Liver (tissue), 3 donors: ENCODE results near the gene FAXC.

Experiments used
- ATF3 ChIP-seq: IDR thresholded peaks from 2 replicates; pipeline ENCODE4 v1.6.1; 2016; ENCODE audit warnings: antibody characterized with exemption
- CTCF ChIP-seq: fragments of 150-350 bp; IDR thresholded peaks from 2 replicates; pipeline ENCODE4 v1.5.1; 2017; ENCODE audit warnings: improper control_type of control experiment, low read depth, low read length; ENCODE audit not compliant: missing input control
- FOXA1 ChIP-seq: IDR thresholded peaks from 2 replicates; pipeline ENCODE4 v1.6.1; 2016; ENCODE audit warnings: antibody characterized with exemption
- JUND ChIP-seq, 2 donors: IDR thresholded peaks; 2 replicates each; pipeline ENCODE4 v1.6.1; 2016; ENCODE audit warnings: antibody characterized with exemption in 2 of 2
- REST ChIP-seq: IDR thresholded peaks from 2 replicates; pipeline ENCODE4 v1.6.1; 2016; ENCODE audit warnings: antibody characterized with exemption, mild to moderate bottlenecking
- SP1 ChIP-seq: IDR thresholded peaks from 2 replicates; pipeline ENCODE4 v1.6.1; 2018; ENCODE audit warnings: antibody characterized with exemption, mild to moderate bottlenecking
- YY1 ChIP-seq: IDR thresholded peaks from 2 replicates; pipeline ENCODE4 v1.6.1; 2016; ENCODE audit warnings: antibody characterized with exemption, mild to moderate bottlenecking
- donor health status: healthy.
- donor health status: healthy.

GRCh38 chr6:99254616-99255550 lies 94.6 kb downstream of the FAXC start:
- no peak for TF ChIP-seq JUND (IDR thresholded peaks at IDR 0.05)
- no peak for TF ChIP-seq CTCF
- TF ChIP-seq YY1: no peak
- TF ChIP-seq FOXA1: no peak
- TF ChIP-seq ATF3: no peak
- no peak for TF ChIP-seq SP1
- TF ChIP-seq REST: no peak
